ENCODE results near the gene PLA2G7. TPM values are rescaled to one million over a fixed set of nuclear protein-coding genes. Genes with fewer than 3 reads are reported as not detected.

The PLA2G7 gene
- polyA plus RNA-seq, 1 donor (not counting 4 experiments of a cell fraction or from before 2014, with no cell fraction given): 4.8 TPM

DNA sequence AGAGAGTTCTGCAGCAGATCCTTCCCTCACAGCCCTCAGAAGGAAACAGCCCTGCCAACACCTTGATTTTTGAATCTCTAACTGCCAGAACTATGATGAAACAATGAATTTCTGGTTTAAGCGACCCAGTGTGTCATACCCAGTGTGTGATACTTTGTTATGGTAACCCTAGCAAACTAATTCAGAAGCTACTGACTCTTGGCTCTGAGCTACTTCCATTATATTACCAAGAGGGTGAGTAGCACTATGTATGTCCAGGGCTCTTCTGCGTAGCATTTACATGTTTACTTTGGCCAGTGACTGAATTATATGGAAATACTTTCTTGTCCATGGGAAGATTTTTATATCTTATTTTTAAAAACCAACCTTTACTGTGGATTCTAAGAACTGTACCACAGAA, 28.3 kb upstream of the PLA2G7 start:
- H3K79me2 ChIP-seq (ENCODE audit: control insufficient read depth, insufficient read depth, low read length): no peaks in the 10 kb centered on the region
- H4K20me1 ChIP-seq (ENCODE audit: control insufficient read depth, extremely low read depth, insufficient read depth, low read length): no peaks in the 10 kb centered on the region
- H3K36me3 ChIP-seq (ENCODE audit: control insufficient read depth in 2 of 2, extremely low read depth in 1 of 2, insufficient read depth in 2 of 2, low read length in 2 of 2): no peaks in the 10 kb centered on the region
- H3K4me1 ChIP-seq (ENCODE audit: control insufficient read depth, extremely low read depth, insufficient read depth, low read length): no peaks in the 10 kb centered on the region
- H3K27me3 ChIP-seq (ENCODE audit: control insufficient read depth, extremely low read depth, insufficient read depth, low read length): no peaks in the 10 kb centered on the region
- dilution Hi-C loops (cut with MboI; ENCODE audit: extremely low pct_ligation_motif_present, low sequenced_read_pairs): no loop called here
- no peak for TF ChIP-seq EZH2 (IDR thresholded peaks at IDR 0.05; ENCODE audit: low read length)
- TF ChIP-seq, protein P1, sequence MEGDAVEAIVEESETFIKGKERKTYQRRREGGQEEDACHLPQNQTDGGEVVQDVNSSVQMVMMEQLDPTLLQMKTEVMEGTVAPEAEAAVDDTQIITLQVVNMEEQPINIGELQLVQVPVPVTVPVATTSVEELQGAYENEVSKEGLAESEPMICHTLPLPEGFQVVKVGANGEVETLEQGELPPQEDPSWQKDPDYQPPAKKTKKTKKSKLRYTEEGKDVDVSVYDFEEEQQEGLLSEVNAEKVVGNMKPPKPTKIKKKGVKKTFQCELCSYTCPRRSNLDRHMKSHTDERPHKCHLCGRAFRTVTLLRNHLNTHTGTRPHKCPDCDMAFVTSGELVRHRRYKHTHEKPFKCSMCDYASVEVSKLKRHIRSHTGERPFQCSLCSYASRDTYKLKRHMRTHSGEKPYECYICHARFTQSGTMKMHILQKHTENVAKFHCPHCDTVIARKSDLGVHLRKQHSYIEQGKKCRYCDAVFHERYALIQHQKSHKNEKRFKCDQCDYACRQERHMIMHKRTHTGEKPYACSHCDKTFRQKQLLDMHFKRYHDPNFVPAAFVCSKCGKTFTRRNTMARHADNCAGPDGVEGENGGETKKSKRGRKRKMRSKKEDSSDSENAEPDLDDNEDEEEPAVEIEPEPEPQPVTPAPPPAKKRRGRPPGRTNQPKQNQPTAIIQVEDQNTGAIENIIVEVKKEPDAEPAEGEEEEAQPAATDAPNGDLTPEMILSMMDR (optimal IDR thresholded peaks at IDR 0.05 in 1 of 3, IDR thresholded peaks at IDR 0.05 in 1 of 3, conservative IDR thresholded peaks at IDR 0.05 in 1 of 3; ENCODE audit: extremely low read depth in 1 of 3, insufficient read depth in 2 of 3, low read length in 3 of 3): no peak
- no peak overlapping the region for H2AFZ ChIP-seq (ENCODE audit: control insufficient read depth, low read length)
- no peaks in the 10 kb centered on the region for H3K9me1 ChIP-seq (ENCODE audit: control insufficient read depth, extremely low read depth, insufficient read depth, low read length)
- H3K27ac ChIP-seq (ENCODE audit: control insufficient read depth, insufficient read depth, low read length): no peak overlapping the region
- DNase-seq (ENCODE audit: low read depth, low spot score) (no peak), FAIRE-seq (no peak)
- H3K4me2 ChIP-seq (ENCODE audit: control insufficient read depth, extremely low read depth, insufficient read depth, low read depth, low read length): no peak overlapping the region
- H3K9me3 ChIP-seq (ENCODE audit: control insufficient read depth, low read depth, low read length): no peaks in the 10 kb centered on the region
- no peak overlapping the region for H3K9ac ChIP-seq (ENCODE audit: control insufficient read depth, extremely low read depth, insufficient read depth, low read length)
- no peak overlapping the region for H3K4me3 ChIP-seq (ENCODE audit: control insufficient read depth in 2 of 3, extremely low read depth in 1 of 3, insufficient read depth in 2 of 3, low read depth in 1 of 3, low read length in 3 of 3)

DNA sequence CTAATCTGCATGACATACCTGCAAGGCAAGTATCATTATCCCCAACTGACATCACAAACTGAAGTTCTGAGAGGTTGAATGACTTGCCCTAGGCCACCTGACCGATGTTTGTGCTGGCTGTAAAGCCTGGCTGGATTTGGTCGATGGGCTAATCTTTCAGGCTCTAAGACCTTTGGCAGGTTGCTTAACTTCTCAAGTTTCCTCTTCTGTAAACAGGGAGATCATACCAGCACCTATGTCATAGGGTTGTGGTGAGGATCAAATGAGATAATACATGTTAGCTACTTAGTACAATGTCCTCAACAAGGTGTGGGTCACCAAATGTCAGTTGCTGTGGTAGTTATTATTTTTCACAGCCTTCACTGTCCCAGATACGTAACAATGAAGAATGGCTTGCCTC, 25.8 kb upstream of the PLA2G7 start:
- Histone ChIP-seq H2AFZ (ENCODE audit: control insufficient read depth, low read length) (no peak overlapping the region), H3K9me1 (ENCODE audit: control insufficient read depth, extremely low read depth, insufficient read depth, low read length) (no peaks in the 10 kb centered on the region), H3K4me3 (ENCODE audit: control insufficient read depth in 2 of 3, extremely low read depth in 1 of 3, insufficient read depth in 2 of 3, low read depth in 1 of 3, low read length in 3 of 3) (no peak overlapping the region), H3K4me2 (ENCODE audit: control insufficient read depth, extremely low read depth, insufficient read depth, low read depth, low read length) (no peak overlapping the region), H3K36me3 (ENCODE audit: control insufficient read depth in 2 of 2, extremely low read depth in 1 of 2, insufficient read depth in 2 of 2, low read length in 2 of 2) (no peaks in the 10 kb centered on the region), H3K27me3 (ENCODE audit: control insufficient read depth, extremely low read depth, insufficient read depth, low read length) (no peaks in the 10 kb centered on the region), H3K9me3 (ENCODE audit: control insufficient read depth, low read depth, low read length) (no peaks in the 10 kb centered on the region), H3K27ac (ENCODE audit: control insufficient read depth, insufficient read depth, low read length) (no peak overlapping the region), H3K4me1 (ENCODE audit: control insufficient read depth, extremely low read depth, insufficient read depth, low read length) (no peaks in the 10 kb centered on the region), H4K20me1 (ENCODE audit: control insufficient read depth, extremely low read depth, insufficient read depth, low read length) (no peaks in the 10 kb centered on the region), H3K79me2 (ENCODE audit: control insufficient read depth, insufficient read depth, low read length) (no peaks in the 10 kb centered on the region), H3K9ac (ENCODE audit: control insufficient read depth, extremely low read depth, insufficient read depth, low read length) (no peak overlapping the region)
- FAIRE-seq (no peak), DNase-seq (ENCODE audit: low read depth, low spot score) (no peak)
- dilution Hi-C loops (cut with MboI; ENCODE audit: extremely low pct_ligation_motif_present, low sequenced_read_pairs): no loop called here
- no peak for TF ChIP-seq EZH2 (IDR thresholded peaks at IDR 0.05; ENCODE audit: low read length)
- TF ChIP-seq, protein P1 (optimal IDR thresholded peaks at IDR 0.05 in 1 of 3, IDR thresholded peaks at IDR 0.05 in 1 of 3, conservative IDR thresholded peaks at IDR 0.05 in 1 of 3; ENCODE audit: extremely low read depth in 1 of 3, insufficient read depth in 2 of 3, low read length in 3 of 3): no peak

Measured in keratinocyte (primary cell).